Thyroid gland (tissue), 4 donors: ENCODE measurements around the gene LUM. TPM values are rescaled to one million over a fixed set of nuclear protein-coding genes. Genes with fewer than 3 reads are reported as not detected.

Experiments
- DNase-seq, 2 donors: peaks; one replicate each; pipeline ENCODE4 v3.0.0-alpha.2; 2019
- H3K27ac ChIP-seq, 3 donors: fragments of 200-600 bp; sonication (generic); 1 replicate in 2 of 3; 2 replicates in 1 of 3; pipeline ENCODE4 v1.5.1; 2016 to 2019; ENCODE audit warnings: mild to moderate bottlenecking in 1 of 3, moderate library complexity in 1 of 3
- H3K27me3 ChIP-seq: fragments of 200-600 bp; sonication (generic); one replicate; pipeline ENCODE4 v1.5.1; 2019
- H3K36me3 ChIP-seq, 2 donors: fragments of 200-600 bp; sonication (generic); one replicate each; pipeline ENCODE4 v1.5.1; 2016 to 2019
- H3K4me1 ChIP-seq, 2 donors: fragments of 200-600 bp; sonication (generic); one replicate each; pipeline ENCODE4 v1.5.1; 2017 to 2019
- H3K4me3 ChIP-seq, 3 donors: fragments of 200-600 bp; sonication (generic); replicated peaks in 1 of 3; 1 replicate in 2 of 3; 2 replicates in 1 of 3; pipeline ENCODE4 v1.5.1; 2016; ENCODE audit warnings: mild to moderate bottlenecking in 1 of 3
- H3K9me3 ChIP-seq: fragments of 200-600 bp; sonication (generic); one replicate; pipeline ENCODE4 v1.5.1; 2017
- POLR2A ChIP-seq, 2 donors: fragments of 450-650 bp; IDR thresholded peaks; one replicate each; pipeline ENCODE4 v1.6.1; 2017; ENCODE audit warnings: antibody characterized with exemption in 2 of 2, mild to moderate bottlenecking in 2 of 2, moderate library complexity in 1 of 2
- WGBS, 2 donors: methylation state at CpG; one replicate each; pipeline ENCODE4 v1.1.5; 2017; 5-methylcytosine and 5-hydroxymethylcytosine counted together
- intact Hi-C: fragments of 100-400 bp; cut with DNase I; formaldehyde crosslinking; loops from one replicate; pipeline ENCODE4 v1.15.1; 2023
- total RNA-seq, 4 donors: library from RNA; depleted of rRNA; stranded (reverse); fragments of >200 nt; gene quantifications; one replicate each; pipeline ENCODE4 v1.2.3, GENCODE V29; 2016
- TF ChIP-seq, protein P1 (sequence below), 6 experiments: fragments of 200-600 bp in 3 of 6; fragments of 450-650 bp in 3 of 6; sonication (generic) in 3 of 6; IDR thresholded peaks; one replicate each; pipeline ENCODE4 v1.5.1; 2016 to 2019; ENCODE audit warnings: antibody characterized with exemption in 6 of 6, mild to moderate bottlenecking in 2 of 6, inconsistent platforms in 1 of 6, moderate library complexity in 1 of 6

LUM gene
- total RNA-seq, 4 donors from 2014 or later, result 36.7 to 840 (median 127) TPM

DNA sequence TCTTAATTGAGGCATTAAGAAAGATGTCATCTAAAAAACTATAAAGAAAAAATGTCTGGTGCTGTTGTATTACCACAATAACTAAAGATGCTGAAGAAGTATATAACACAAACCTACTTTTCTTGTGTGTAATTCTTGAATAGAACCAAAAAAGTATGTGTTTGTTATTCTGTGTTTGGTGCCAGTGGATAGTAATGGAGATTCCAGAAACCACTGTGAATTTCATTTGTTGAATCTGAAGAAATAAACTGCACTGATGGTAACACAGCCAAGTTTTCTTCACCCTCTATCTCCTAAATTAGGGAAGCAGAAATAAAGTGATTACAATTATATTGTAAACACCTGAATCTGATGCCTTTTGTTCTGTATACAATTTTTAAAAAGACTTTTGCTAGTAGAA is 40.4 kb downstream of the LUM start:
- Histone ChIP-seq H3K36me3 (no peaks in the 10 kb centered on the region), H3K9me3 (no peaks in the 10 kb centered on the region), H3K4me3 (no peak overlapping the region), H3K4me1 (no peaks in the 10 kb centered on the region), H3K27me3 (no peaks in the 10 kb centered on the region), H3K27ac (no peak overlapping the region)
- intact Hi-C loops, result no loop called here
- no peak for DNase-seq
- TF ChIP-seq, protein P1, sequence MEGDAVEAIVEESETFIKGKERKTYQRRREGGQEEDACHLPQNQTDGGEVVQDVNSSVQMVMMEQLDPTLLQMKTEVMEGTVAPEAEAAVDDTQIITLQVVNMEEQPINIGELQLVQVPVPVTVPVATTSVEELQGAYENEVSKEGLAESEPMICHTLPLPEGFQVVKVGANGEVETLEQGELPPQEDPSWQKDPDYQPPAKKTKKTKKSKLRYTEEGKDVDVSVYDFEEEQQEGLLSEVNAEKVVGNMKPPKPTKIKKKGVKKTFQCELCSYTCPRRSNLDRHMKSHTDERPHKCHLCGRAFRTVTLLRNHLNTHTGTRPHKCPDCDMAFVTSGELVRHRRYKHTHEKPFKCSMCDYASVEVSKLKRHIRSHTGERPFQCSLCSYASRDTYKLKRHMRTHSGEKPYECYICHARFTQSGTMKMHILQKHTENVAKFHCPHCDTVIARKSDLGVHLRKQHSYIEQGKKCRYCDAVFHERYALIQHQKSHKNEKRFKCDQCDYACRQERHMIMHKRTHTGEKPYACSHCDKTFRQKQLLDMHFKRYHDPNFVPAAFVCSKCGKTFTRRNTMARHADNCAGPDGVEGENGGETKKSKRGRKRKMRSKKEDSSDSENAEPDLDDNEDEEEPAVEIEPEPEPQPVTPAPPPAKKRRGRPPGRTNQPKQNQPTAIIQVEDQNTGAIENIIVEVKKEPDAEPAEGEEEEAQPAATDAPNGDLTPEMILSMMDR (IDR thresholded peaks at IDR 0.05), result no peak
- TF ChIP-seq POLR2A (IDR thresholded peaks at IDR 0.05), result no peak

DNA sequence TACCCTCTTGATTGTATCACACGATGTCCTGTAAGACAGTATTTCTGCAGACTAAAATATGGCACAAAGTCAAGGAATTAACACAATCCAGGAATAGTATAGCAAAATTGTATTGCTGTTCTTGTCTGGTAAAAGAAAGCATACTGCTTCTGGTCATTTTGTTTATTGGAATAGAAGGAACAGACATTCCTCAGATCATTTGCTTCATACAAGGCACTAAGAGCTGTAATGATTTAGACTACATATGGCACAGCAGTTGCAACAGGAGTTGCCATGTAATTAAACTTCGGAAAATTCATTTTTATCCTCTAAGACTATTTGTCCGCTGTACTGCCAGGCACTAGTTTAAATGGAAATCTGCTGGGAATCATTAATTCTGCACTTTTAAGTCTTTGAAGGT is 45.9 kb downstream of the LUM start:
- WGBS, 2 donors, result 93 to 96% methylated on average over 3 of the region's 3 CpGs
- intact Hi-C loops, result no loop called here
- no peaks in the 10 kb centered on the region for H3K4me1 ChIP-seq

DNA sequence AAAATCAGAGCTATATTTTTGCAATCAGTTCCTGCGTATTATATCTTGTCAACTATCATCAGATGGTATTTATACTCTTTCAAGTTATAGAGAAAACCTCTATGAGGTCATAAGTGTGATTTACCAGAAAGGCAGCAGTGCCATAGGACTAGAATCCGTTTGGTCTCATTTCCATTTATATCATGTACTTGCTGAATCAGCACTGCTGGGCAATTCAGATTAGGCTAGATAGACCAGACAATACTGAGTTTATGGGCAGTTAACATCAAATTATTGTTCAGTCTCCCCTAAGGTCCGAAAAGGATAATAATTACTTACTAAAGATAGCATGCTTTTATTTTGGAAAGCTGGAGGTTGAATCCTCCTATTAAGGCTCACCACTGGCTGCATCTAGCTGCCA is 46.7 kb downstream of the LUM start:
- 92 to 93% methylated on average over 3 of the region's 3 CpGs for WGBS, 2 donors
- Histone ChIP-seq H3K4me3 (no peak overlapping the region), H3K4me1 (no peaks in the 10 kb centered on the region), H3K36me3 (no peaks in the 10 kb centered on the region), H3K27ac (no peak overlapping the region), H3K27me3 (no peaks in the 10 kb centered on the region), H3K9me3 (no peaks in the 10 kb centered on the region)
- intact Hi-C loops, result no loop called here
- DNase-seq, result no peak
- no peak for TF ChIP-seq POLR2A (IDR thresholded peaks at IDR 0.05)
- TF ChIP-seq, protein P1 (IDR thresholded peaks at IDR 0.05), result no peak

More for the DNA sequence above, 45.9 kb downstream of the LUM start:
- no peak overlapping the region for H3K4me3 ChIP-seq
- H3K27ac ChIP-seq, result no peak overlapping the region
- no peaks in the 10 kb centered on the region for H3K9me3 ChIP-seq
- no peak for DNase-seq
- TF ChIP-seq, protein P1 (IDR thresholded peaks at IDR 0.05), result no peak
- TF ChIP-seq POLR2A (IDR thresholded peaks at IDR 0.05), result no peak
- H3K36me3 ChIP-seq, result no peaks in the 10 kb centered on the region
- H3K27me3 ChIP-seq, result no peaks in the 10 kb centered on the region

DNA sequence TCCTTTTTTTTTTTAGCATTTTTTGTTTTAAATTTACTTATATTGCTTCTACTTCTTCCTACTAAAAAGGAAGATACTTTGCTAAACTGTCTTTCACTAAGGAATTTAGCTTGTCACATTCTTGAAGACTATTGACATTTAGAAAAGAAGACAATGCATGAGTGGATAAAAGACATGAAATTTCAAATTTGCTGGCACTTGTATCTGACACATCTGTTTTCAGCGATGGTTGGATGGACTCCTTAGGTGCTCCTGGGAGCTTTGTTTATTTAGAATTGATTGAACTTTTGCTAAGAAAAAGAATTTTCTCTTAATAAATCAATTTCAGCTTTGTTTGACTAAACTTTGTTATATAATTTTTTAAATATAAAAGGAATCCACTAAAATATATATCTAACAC is 50.2 kb downstream of the LUM start:
- no peaks in the 10 kb centered on the region for H3K27me3 ChIP-seq
- H3K4me1 ChIP-seq, result no peaks in the 10 kb centered on the region
- H3K27ac ChIP-seq, result no peak overlapping the region
- no peak for DNase-seq
- no peaks in the 10 kb centered on the region for H3K36me3 ChIP-seq
- H3K4me3 ChIP-seq, result no peak overlapping the region
- no peaks in the 10 kb centered on the region for H3K9me3 ChIP-seq
- WGBS, 2 donors, result 78 to 80% methylated on average over 1 of the region's 1 CpG
- TF ChIP-seq, protein P1 (IDR thresholded peaks at IDR 0.05), result no peak
- TF ChIP-seq POLR2A (IDR thresholded peaks at IDR 0.05), result no peak
- intact Hi-C loops, result no loop called here

DNA sequence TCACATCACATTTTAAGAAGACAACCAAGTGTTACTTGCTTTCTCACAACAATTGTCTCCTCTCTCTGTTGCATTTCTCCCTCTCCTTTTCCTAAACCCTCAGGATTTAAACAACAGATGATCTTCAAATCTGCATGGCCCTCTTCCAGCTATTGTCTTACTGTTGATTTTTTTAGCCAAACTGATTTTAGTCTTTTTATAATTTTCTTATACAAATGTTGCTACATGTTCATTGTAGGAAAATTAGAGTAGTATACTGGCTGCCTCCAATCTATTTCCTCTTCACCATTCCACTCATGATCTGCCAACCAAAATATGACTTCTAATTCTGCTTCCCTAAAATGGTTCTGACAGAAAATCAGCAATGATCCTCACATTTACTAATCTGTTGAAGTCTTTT is 52.1 kb downstream of the LUM start:
- Histone ChIP-seq H3K9me3 (no peaks in the 10 kb centered on the region), H3K4me1 (no peaks in the 10 kb centered on the region), H3K27me3 (no peaks in the 10 kb centered on the region), H3K36me3 (no peaks in the 10 kb centered on the region), H3K4me3 (no peak overlapping the region), H3K27ac (no peak overlapping the region)
- intact Hi-C loops, result no loop called here
- no peak for DNase-seq
- TF ChIP-seq, protein P1 (IDR thresholded peaks at IDR 0.05), result no peak
- no peak for TF ChIP-seq POLR2A (IDR thresholded peaks at IDR 0.05)
